Keratinocyte (primary cell): ENCODE measurements around the gene CMSS1. TPM values are rescaled to one million over a fixed set of nuclear protein-coding genes. Genes with fewer than 3 reads are reported as not detected.

ENCODE experiments used
- DNase-seq: peaks from one replicate; pipeline ENCODE4 v3.0.0-alpha.2; 2011; ENCODE audit warnings: low read depth, missing footprints, low spot score
- FAIRE-seq: peaks from 2 replicates; lab custom pipeline; 2011; peaks lifted over from hg19 to GRCh38; lab: Jason Lieb, UNC
- H2AFZ ChIP-seq: 2 replicates; pipeline ENCODE4 v1.6.0; 2012; ENCODE audit warnings: low read length, control low read depth, inconsistent platforms; ENCODE audit not compliant: control insufficient read depth
- H3K27ac ChIP-seq: 2 replicates; pipeline ENCODE4 v1.5.1; 2011; ENCODE audit warnings: low read length; ENCODE audit not compliant: control insufficient read depth, insufficient read depth
- H3K27me3 ChIP-seq: 3 replicates; pipeline ENCODE4 v1.6.0; 2011; ENCODE audit warnings: low read length; ENCODE audit not compliant: control insufficient read depth, insufficient read depth; ENCODE audit errors: extremely low read depth
- H3K36me3 ChIP-seq, 2 experiments: 2 replicates in 1 of 2; 3 replicates in 1 of 2; pipeline ENCODE4 v1.5.1; 2011; ENCODE audit warnings: low read length in 2 of 2, mild to moderate bottlenecking in 1 of 2; ENCODE audit not compliant: control insufficient read depth in 2 of 2, insufficient read depth in 2 of 2; ENCODE audit errors: extremely low read depth in 1 of 2
- H3K4me1 ChIP-seq: 3 replicates; pipeline ENCODE4 v1.5.1; 2011; ENCODE audit warnings: low read length; ENCODE audit not compliant: control insufficient read depth, insufficient read depth; ENCODE audit errors: extremely low read depth
- H3K4me2 ChIP-seq: 3 replicates; pipeline ENCODE4 v1.6.0; 2011; ENCODE audit warnings: low read depth, low read length; ENCODE audit not compliant: control insufficient read depth, insufficient read depth; ENCODE audit errors: extremely low read depth
- H3K4me3 ChIP-seq, 3 experiments: fragments of 200-600 bp in 1 of 3; sonication (generic) in 1 of 3; 2 replicates in 2 of 3; 3 replicates in 1 of 3; pipeline ENCODE4 v1.5.1; 2011 to 2016; ENCODE audit warnings: low read length in 3 of 3, mild to moderate bottlenecking in 3 of 3, control low read depth in 2 of 3, inconsistent platforms in 1 of 3, low read depth in 1 of 3, mixed read lengths in 1 of 3, mixed run types in 1 of 3, moderate library complexity in 1 of 3; ENCODE audit not compliant: control insufficient read depth in 2 of 3, insufficient read depth in 2 of 3; ENCODE audit errors: extremely low read depth in 1 of 3
- H3K79me2 ChIP-seq: 2 replicates; pipeline ENCODE4 v1.6.0; 2012; ENCODE audit warnings: low read length; ENCODE audit not compliant: control insufficient read depth, insufficient read depth
- H3K9ac ChIP-seq: 3 replicates; pipeline ENCODE4 v1.6.0; 2011; ENCODE audit warnings: low read length; ENCODE audit not compliant: control insufficient read depth, insufficient read depth; ENCODE audit errors: extremely low read depth
- H3K9me1 ChIP-seq: 3 replicates; pipeline ENCODE4 v1.6.0; 2011; ENCODE audit warnings: low read length; ENCODE audit not compliant: control insufficient read depth, insufficient read depth; ENCODE audit errors: extremely low read depth
- H3K9me3 ChIP-seq: 2 replicates; pipeline ENCODE4 v1.5.1; 2012; ENCODE audit warnings: low read depth, low read length; ENCODE audit not compliant: control insufficient read depth
- H4K20me1 ChIP-seq: 3 replicates; pipeline ENCODE4 v1.6.0; 2011; ENCODE audit warnings: low read length; ENCODE audit not compliant: control insufficient read depth, insufficient read depth; ENCODE audit errors: extremely low read depth
- EZH2 ChIP-seq: IDR thresholded peaks from one replicate; pipeline ENCODE4 v1.6.1; 2012; ENCODE audit warnings: inconsistent platforms, mild to moderate bottlenecking, low read length, moderate library complexity
- dilution Hi-C: fragments of 300-500 bp; cut with MboI; formaldehyde crosslinking; loops from one replicate; pipeline ENCODE4 v1.7.0; 2020; ENCODE audit warnings: low sequenced_read_pairs; ENCODE audit not compliant: extremely low pct_ligation_motif_present
- polyA plus RNA-seq, 5 experiments: library from polyadenylated mRNA; depleted of rRNA in 3 of 5; stranded (reverse) in 3 of 5; stranded (forward) in 1 of 5; unstranded in 1 of 5; fragments of >200 nt; gene quantifications; 1 replicate in 1 of 5; 2 replicates in 3 of 5; 3 replicates in 1 of 5; pipeline versions ENCODE4 v1.2.1 to v1.2.3, GENCODE V29; 2011 to 2012; ENCODE audit warnings: missing spikeins in 2 of 5, low read depth in 1 of 5, low replicate concordance in 1 of 5
- TF ChIP-seq, protein P1 (sequence below), 3 experiments: IDR thresholded peaks in 1 of 3; conservative IDR thresholded peaks in 1 of 3; optimal IDR thresholded peaks in 1 of 3; 2 replicates in 2 of 3; 3 replicates in 1 of 3; pipeline versions ENCODE3 to v1.5.1; 2011; ENCODE audit warnings: low read length in 3 of 3, mild to moderate bottlenecking in 3 of 3, moderate library complexity in 2 of 3, control low read depth in 1 of 3, inconsistent platforms in 1 of 3; ENCODE audit not compliant: insufficient read depth in 2 of 3; ENCODE audit errors: extremely low read depth in 1 of 3

CMSS1 gene
- polyA plus RNA-seq, 1 donor (not counting 4 experiments of a cell fraction or from before 2014, with no cell fraction given): 37.2 TPM

DNA sequence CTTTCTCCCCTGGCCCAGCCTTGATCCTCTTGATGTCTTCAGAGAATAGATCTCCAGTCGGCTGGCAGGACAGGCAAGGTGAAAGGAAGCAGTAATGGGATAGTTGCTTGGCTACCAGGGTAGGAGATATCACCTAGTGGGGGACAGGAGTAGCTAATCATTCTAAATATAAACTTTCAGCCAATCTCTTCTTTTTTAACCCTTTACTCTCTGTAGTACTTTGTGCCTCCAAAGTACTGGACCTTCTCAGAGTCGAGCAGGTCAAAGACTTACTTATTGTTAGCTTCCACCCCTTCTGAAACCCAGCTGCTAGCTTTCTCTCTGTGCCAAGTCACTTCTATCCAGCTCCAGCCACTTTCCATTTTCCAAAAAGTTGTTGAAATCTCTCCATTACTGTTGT lies 340.0 kb downstream of the CMSS1 start:
- Histone ChIP-seq H3K4me1 (peaks cover 15% of the 10 kb centered on the region), H3K79me2 (no peaks in the 10 kb centered on the region), H3K27ac (no peak overlapping the region), H3K9me3 (no peaks in the 10 kb centered on the region), H3K9me1 (no peaks in the 10 kb centered on the region), H3K36me3 (no peaks in the 10 kb centered on the region), H3K27me3 (no peaks in the 10 kb centered on the region), H3K4me2 (no peak overlapping the region), H3K9ac (no peak overlapping the region), H3K4me3 (no peak overlapping the region), H2AFZ (no peak overlapping the region), H4K20me1 (no peaks in the 10 kb centered on the region)
- TF ChIP-seq EZH2: no peak
- TF ChIP-seq, protein P1, sequence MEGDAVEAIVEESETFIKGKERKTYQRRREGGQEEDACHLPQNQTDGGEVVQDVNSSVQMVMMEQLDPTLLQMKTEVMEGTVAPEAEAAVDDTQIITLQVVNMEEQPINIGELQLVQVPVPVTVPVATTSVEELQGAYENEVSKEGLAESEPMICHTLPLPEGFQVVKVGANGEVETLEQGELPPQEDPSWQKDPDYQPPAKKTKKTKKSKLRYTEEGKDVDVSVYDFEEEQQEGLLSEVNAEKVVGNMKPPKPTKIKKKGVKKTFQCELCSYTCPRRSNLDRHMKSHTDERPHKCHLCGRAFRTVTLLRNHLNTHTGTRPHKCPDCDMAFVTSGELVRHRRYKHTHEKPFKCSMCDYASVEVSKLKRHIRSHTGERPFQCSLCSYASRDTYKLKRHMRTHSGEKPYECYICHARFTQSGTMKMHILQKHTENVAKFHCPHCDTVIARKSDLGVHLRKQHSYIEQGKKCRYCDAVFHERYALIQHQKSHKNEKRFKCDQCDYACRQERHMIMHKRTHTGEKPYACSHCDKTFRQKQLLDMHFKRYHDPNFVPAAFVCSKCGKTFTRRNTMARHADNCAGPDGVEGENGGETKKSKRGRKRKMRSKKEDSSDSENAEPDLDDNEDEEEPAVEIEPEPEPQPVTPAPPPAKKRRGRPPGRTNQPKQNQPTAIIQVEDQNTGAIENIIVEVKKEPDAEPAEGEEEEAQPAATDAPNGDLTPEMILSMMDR (optimal IDR thresholded peaks at IDR 0.05 in 1 of 3, IDR thresholded peaks at IDR 0.05 in 1 of 3, conservative IDR thresholded peaks at IDR 0.05 in 1 of 3; ENCODE audit: extremely low read depth in 1 of 3, insufficient read depth in 2 of 3, low read length in 3 of 3): no peak
- no peak for DNase-seq
- dilution Hi-C loops: no loop called here
- no peak for FAIRE-seq

DNA sequence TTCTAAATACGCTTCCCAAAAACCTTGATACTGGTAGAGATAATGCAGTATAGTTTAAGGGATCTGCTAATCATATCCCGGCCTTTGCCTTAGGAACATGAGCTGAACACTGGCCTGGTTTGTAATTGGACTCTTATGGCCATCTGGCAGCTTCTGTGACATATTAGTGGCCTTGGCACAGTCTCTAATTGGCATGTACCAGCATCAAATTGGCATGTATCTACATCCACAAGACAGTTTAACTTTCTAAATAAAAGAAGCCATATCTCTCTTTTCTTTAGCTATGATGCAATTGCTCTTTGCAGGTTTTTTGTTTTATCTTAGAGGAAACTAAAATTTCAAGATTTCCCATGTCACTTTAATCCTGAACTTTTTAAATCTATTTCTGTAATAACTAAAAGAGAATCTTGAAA lies 341.3 kb downstream of the CMSS1 start:
- DNase-seq (no peak), FAIRE-seq (peak; percentile 32)
- Histone ChIP-seq H3K79me2 (no peaks in the 10 kb centered on the region), H3K27ac (no peak overlapping the region), H3K9ac (no peak overlapping the region), H3K4me2 (no peak overlapping the region), H4K20me1 (no peaks in the 10 kb centered on the region), H3K9me1 (no peaks in the 10 kb centered on the region), H3K27me3 (no peaks in the 10 kb centered on the region), H3K9me3 (no peaks in the 10 kb centered on the region), H2AFZ (no peak overlapping the region), H3K4me1 (peaks cover 15% of the 10 kb centered on the region), H3K36me3 (no peaks in the 10 kb centered on the region), H3K4me3 (no peak overlapping the region)
- dilution Hi-C loops: no loop called here
- no peak for TF ChIP-seq EZH2
- TF ChIP-seq, protein P1 (optimal IDR thresholded peaks at IDR 0.05 in 1 of 3, IDR thresholded peaks at IDR 0.05 in 1 of 3, conservative IDR thresholded peaks at IDR 0.05 in 1 of 3; ENCODE audit: extremely low read depth in 1 of 3, insufficient read depth in 2 of 3, low read length in 3 of 3): no peak
